HepG2 (cell line): Measurements from ENCODE around the gene INF2.

Source experiments
- CTCF ChIP-seq: sonication (generic); formaldehyde crosslinking; IDR thresholded peaks from 2 replicates; pipeline ENCODE4 v1.5.0; 2020; ENCODE audit warnings: mild to moderate bottlenecking, missing genetic modification reagents, moderate library complexity
- GFI1 ChIP-seq: sonication (generic); formaldehyde crosslinking; IDR thresholded peaks from 2 replicates; pipeline ENCODE4 v1.5.0; 2020; ENCODE audit warnings: missing genetic modification reagents, mild to moderate bottlenecking, borderline replicate concordance
- PBX3 ChIP-seq: sonication (generic); formaldehyde crosslinking; IDR thresholded peaks from 2 replicates; pipeline ENCODE4 v1.8.1; 2023; ENCODE audit warnings: missing genetic modification reagents, inconsistent platforms, borderline replicate concordance
- ZBTB8A ChIP-seq: sonication (generic); formaldehyde crosslinking; IDR thresholded peaks from 2 replicates; pipeline ENCODE4 v1.4.0; 2020; ENCODE audit warnings: mild to moderate bottlenecking, low read depth, missing genetic modification reagents, borderline replicate concordance
- ZSCAN31 ChIP-seq: sonication (generic); formaldehyde crosslinking; IDR thresholded peaks from 2 replicates; pipeline ENCODE4 v1.5.0; 2020; ENCODE audit warnings: low read depth, mild to moderate bottlenecking, missing genetic modification reagents

- no peak for TF ChIP-seq ZSCAN31 (CRISPR knock-in tag)
- TF ChIP-seq GFI1 (CRISPR knock-in tag), result no peak
- TF ChIP-seq CTCF (CRISPR knock-in tag), result no peak
- TF ChIP-seq PBX3 (CRISPR knock-in tag), result no peak
- no peak for TF ChIP-seq ZBTB8A
Measured at GRCh38 chr14:104753528-104754212, 64.3 kb downstream of the INF2 start.
